HT1080 (cell line): ENCODE data around the gene KCTD16. TPM values are rescaled to one million over a fixed set of nuclear protein-coding genes. Genes with fewer than 3 reads are reported as not detected.
A peak's percentile ranks its signal among the peaks of the same experiment; 100 is the strongest.

Source experiments
- DNase-seq: peaks from one replicate; pipeline ENCODE4 v3.0.0-alpha.2; 2015; ENCODE audit warnings: low read depth
- total RNA-seq: library from RNA; depleted of rRNA; stranded (reverse); fragments of >200 nt; shearing (Covaris generic); gene quantifications from 2 replicates; pipeline ENCODE4 v1.2.3, GENCODE V29; 2014

KCTD16 gene
- total RNA-seq, 1 experiment from 2014 or later, result not detected

DNA sequence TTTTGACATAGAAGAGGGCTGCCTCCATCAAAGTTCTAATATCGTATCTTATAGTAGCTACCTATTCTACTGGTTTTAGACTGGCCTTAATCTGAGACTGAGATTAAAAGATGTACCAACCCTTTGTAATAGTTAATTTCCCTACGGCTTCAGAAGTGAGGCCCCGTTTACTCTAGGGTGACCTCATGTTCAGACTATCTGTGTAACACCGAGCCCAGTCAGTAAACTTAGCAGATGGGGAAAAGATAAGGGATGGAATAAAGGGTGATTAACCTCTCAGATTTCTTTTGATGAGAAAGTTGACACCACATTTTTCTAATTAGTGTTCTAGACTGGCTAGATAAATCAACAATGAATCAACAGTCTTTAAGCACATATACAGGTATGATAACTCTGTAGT lies 283.1 kb downstream of the KCTD16 start:
- DNase-seq, result no peak

- no peak for DNase-seq
Observed at GRCh38 chr5:144457160-144457559, 286.5 kb downstream of the KCTD16 start.

DNA sequence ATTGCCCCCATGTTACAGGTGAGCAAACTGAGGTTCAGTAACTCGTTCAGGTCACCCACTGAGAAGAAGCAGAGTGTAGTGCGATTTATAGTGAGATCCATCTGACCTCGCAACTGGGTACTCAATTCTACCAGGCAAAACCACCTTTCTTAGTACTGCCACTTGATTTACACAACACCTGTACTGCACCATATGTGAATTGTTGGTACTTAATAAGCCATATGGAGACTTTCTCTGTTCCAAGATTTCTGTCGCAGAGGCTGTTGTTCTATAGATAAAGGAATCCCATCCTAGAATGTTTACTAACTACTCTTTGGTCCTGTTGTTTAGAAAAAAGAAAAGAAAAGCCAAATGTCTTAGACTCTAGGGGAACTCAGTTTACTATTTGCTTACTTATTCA lies 287.5 kb downstream of the KCTD16 start:
- no peak for DNase-seq

DNA sequence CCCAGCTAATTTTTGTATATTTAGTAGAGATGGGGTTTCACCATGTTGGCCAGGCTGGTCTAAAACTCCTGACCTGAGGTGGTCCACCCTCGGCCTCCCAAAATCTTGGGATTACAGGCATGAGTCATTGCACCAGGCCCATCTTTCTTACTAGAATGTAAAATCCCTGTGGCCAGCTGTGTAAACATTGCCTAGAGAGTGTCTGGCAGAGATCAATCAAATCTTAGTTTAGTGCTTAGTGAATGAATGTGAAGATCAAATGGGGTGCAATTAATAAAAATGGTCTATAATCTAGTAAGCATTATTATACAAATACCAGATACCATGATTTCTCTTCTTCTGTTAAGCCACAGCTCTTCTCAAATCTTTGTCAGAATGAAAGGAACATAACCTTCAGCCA lies 289.9 kb downstream of the KCTD16 start:
- no peak for DNase-seq

DNA sequence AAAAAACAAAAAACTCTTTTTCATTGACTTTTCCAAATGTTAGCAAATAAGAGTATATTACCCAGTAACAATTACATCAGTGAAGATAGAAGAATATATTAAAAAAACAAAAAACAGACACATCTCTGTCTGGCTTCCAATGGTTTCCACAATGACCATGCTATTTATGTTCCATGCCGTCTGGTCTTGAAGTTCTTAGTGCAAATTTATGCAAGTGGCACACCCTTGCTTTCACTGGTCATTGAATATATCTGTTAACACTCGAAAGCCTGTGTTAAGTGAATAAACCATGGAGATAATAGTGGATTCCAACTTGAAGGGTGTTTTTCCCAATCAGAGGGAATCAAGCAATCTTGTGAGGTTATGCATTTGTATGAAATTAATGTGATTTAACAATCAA lies 291.9 kb downstream of the KCTD16 start:
- no peak for DNase-seq

DNA sequence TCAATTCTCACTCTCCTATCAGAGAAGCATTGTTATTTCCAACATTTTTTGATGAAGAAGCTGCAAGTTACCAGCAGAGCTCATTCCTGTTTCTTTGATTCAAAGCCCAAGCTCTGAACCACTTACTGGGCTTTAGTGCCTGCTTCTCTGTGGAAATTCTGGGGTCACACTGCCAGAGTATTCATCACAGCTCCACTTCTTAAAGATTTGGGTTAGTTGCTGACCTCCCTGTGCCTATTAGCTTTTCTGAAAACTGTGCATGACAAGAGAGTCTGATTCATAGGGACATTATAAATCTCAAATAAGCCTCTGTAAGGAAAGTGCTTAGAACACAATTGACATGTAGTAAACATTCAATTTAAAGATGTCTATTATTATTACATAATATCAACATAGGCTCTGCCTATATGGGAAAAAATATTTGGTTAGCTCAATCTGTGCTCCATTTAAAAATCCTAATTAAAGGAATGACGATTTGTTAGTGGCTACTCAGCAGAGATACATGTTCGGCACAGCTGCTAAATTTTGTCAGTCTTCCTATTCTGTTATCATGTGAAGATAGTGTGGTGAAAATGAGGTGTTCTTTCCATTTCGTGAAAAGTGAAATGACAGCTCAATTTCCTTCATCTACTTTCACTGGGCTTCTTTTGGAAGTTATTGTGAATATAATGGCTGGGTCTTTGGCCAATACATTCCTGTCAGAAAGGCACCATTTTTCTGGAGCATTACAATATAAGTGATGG lies 293.0 kb downstream of the KCTD16 start:
- no peak for DNase-seq

GRCh38 chr5:144464306-144464705 lies 293.6 kb downstream of the KCTD16 start:
- DNase-seq, result no peak

DNA sequence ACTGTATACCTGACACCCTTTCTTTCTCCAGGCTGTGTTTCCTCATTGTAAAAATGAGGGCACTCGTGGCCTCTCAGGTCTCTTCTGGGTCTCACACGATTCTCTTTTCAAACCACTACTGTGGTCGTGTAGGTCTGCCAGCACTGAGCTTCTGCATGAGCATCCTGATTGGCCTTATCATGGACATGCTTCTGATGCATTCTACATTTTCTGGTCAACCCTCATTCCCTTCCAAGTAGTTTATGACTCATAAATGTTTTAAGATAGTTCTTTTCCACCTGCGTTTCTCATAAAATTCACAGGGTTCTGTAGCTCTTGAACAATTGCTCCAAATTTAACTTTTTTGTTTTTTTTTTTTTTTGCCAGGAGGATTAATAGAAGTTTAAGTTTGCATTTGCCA lies 294.8 kb downstream of the KCTD16 start:
- no peak for DNase-seq

DNA sequence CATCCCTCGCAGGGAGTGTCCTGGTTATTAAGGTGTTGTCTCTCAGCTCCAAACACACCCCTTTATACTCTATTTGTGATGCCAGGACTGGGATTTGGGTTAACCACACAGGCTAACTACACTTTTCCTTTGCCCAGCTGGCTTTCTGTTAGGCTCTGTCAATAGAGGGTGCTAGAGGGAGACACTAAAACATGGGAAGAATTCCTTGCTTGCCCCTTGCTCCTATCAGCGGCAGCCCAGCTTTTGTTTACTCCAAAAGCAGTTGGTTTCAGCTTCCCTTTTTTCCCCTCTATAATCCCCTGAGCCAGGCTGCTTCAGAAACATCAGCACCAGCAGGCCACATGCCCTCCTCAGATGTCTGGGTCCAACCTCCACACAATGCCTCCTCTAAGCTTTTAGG lies 297.1 kb downstream of the KCTD16 start:
- DNase-seq, result peak; percentile 30

DNA sequence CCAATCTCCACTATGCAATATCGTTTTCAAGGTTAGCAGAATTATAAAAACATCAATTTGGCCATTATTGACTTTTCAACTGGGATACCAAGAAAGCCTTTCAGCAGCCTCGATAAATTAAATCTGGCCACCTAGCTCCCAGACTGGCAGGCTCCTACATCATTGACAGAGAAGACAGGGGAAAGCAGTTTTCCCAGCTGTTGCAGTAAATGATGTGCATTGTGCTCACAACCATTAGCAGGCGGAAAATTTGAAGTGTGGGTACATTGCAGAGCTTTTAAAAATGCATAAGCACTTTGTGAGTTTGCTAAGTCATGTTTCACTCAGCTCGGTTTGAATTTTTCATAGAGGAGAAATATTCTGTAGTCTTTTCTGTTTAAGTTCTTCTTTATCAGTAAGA lies 297.9 kb downstream of the KCTD16 start:
- no peak for DNase-seq

DNA sequence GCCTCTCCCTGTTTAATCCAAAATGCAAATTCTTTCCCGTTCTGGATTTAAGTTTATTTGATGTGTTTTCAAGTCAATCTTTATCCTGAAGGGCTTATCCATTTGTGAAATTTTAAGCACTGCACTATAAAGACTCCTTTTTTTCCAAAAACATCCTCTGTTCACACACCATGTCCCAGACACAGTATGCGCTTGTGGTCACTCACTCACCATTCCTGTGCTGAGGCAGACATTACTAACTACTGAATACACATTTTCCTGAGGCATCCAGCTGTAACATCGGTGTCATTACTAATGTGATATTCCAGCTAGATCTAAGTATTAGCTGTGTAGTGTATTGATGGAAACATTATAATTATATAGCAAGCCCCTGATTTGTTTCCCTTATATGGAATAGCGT lies 298.4 kb downstream of the KCTD16 start:
- no peak for DNase-seq

- DNase-seq, result no peak
Observed at GRCh38 chr5:144472221-144472620, 301.5 kb downstream of the KCTD16 start.

DNA sequence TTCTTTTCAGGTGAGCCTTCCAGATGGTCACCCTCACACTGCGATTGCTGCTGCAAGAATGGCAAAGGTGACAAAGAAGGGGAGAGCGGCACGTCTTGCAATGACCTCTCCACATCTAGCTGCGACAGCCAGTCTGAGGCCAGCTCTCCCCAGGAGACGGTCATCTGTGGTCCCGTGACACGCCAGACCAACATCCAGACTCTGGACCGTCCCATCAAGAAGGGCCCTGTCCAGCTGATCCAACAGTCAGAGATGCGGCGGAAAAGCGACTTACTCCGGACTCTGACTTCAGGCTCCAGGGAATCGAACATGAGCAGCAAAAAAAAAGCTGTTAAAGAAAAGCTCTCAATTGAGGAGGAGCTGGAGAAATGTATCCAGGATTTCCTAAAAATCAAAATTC lies 303.0 kb downstream of the KCTD16 start:
- DNase-seq, result no peak

- DNase-seq, result no peak
Observed at GRCh38 chr5:144478565-144478964, 307.9 kb downstream of the KCTD16 start.

- no peak for DNase-seq
Observed at GRCh38 chr5:144481861-144482260, 311.2 kb downstream of the KCTD16 start.

DNA sequence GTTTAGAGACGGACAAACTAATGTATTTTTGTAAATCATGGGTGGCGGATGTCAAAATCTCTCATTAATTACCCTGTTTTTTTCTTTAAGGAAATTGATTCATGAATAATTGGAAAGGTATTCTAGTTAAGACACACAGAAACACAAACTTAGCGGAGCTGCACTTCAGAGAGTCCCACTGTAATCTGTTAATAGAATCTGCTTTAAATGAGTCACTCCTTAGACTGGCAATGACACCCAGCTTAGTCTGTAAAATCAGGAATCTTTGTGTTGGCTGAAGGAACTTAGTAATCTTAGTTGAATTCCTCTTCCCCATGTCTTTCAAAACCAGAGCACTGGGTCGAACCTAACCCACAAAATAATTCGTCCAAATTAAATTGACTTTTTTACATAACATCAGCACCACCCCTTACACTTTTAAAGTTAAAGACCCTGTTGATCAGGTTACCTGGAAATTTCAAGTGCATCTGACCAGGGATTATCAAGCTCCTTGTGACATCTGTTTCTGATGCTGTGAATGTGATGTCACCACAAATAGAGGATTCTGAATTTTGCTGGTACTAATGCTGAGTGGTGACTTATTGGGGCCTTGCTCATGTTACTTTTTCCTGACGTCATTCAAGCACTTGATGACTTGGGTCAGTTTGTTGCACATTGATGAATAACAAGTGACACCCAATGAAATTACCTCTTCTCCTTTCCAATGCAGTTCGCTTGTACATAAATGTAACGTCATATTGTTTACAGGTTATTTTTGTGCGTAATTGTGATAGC lies 313.6 kb downstream of the KCTD16 start:
- DNase-seq, result peak; percentile 66

GRCh38 chr5:144485540-144485939 lies 314.9 kb downstream of the KCTD16 start:
- DNase-seq, result no peak

DNA sequence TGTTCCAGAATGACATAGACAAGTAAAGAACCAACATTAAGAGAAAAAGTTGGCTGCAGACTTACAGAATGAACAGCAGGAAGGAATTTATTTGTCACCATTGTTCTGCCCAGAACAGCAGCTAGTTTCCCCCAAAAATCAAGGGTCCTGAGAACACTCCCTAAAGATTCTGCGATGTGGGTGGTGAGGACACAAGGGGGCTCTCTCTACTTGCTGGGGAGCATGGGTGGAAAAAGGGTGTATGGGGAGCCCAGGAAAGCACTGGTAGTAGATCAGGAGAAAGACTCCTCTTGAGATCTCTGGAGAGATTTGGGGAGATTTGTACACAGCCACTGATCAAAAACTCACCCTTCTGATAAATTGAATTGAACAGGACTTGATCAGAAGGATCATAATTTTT lies 316.5 kb downstream of the KCTD16 start:
- no peak for DNase-seq

DNA sequence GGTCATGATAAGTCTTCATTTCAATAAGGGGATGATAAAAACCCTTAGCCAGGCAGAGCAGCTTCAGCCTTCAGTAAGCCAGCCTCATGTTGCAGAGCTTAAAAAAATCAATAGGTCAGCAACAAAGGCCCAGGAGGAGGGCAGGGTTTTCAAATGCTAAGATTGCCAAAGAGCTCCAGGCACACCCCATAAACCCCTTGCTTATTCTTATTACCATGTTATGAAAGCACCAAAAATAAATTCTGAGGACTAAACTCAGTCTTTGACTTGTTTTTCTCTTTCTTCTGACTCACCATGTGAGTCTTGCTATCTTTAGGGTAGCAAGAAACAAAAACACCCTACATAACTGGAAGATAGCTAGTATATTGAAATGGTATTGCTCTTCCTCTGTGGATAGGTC lies 317.1 kb downstream of the KCTD16 start:
- DNase-seq, result no peak

DNA sequence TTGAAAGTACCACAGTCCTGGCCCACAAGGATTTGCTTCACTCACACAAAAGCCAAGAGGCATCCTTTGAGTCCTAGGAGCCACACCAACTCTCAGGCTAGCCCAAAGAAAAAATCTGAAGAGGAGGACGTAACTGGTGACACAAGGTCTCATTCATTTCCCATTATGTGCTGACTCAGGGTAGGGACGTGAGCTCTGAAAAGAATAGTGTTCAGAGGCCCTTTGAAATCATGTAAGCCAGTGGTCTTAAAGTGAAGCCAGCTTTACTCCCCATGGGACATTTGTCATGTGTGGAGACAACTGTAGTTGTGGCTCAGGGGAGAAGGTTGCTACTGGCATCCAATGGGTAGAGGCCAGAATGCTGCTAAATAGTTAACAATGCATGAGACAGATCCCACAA lies 332.4 kb downstream of the KCTD16 start:
- DNase-seq, result peak; percentile 18

GRCh38 chr5:144504929-144505577 lies 334.4 kb downstream of the KCTD16 start:
- DNase-seq, result no peak

DNA sequence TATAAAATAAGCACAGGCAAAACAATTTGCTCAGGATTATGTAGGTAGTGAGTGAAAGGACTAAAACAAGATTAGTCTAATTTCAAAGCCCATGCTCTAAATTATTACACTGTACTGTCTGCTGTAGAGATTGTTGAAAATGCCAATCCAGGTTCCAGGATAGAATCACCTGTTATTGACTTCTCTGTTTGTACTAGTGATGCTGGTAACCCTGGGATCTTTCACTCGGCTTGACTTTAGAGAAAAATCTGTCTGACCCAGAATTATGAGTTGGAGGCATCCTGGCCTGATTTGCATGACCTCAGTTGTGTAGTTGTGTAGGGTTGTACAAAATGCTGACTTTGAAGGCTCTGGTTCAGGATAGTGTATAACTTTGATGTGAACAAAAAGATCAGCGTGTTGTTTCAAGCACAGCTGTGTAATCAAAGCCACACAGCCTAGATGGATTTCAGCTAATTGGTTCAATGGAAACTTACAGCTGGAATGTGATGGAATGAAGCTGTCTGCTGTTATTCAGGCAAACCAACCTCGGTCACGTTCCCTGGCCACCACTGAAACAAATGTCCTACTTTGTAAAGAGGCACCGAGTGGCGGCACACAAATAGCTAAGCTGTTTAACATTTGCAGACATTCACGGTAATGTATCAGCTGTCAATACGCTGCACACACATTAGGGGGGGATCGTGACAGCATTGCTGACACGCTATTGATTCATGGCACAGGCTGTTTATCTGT lies 340.3 kb downstream of the KCTD16 start:
- DNase-seq, result no peak
